Ectodermal cell (in vitro differentiated cells): ENCODE results near the gene USP5.
A peak's percentile ranks its signal among the peaks of the same experiment; 100 is the strongest.
"Not testable (repeated sequence)": the region's sequence is repeated elsewhere in the genome, so short reads cannot be mapped to it uniquely, and the experiment has no call there.

ENCODE experiments used
- H3K27ac ChIP-seq: 2 replicates; pipeline ENCODE4 v1.7.0; 2013; ENCODE audit warnings: mild to moderate bottlenecking, low read depth, low read length; ENCODE audit not compliant: insufficient read depth, poor library complexity, severe bottlenecking
- H3K27me3 ChIP-seq: 2 replicates; pipeline ENCODE4 v1.7.0; 2013; ENCODE audit warnings: mild to moderate bottlenecking, low read length; ENCODE audit not compliant: insufficient read depth, control insufficient read depth, poor library complexity, severe bottlenecking
- H3K36me3 ChIP-seq: one replicate; pipeline ENCODE4 v1.7.0; 2013; ENCODE audit warnings: low read length; ENCODE audit not compliant: control insufficient read depth, insufficient read depth
- H3K4me1 ChIP-seq: one replicate; pipeline ENCODE4 v1.7.0; 2013; ENCODE audit warnings: low read length; ENCODE audit not compliant: control insufficient read depth, insufficient read depth
- H3K4me3 ChIP-seq: 2 replicates; pipeline ENCODE4 v1.7.0; 2013; ENCODE audit warnings: low read depth, low read length, control low read depth; ENCODE audit not compliant: insufficient read depth
- H3K9me3 ChIP-seq: 2 replicates; pipeline ENCODE4 v1.7.0; 2013; ENCODE audit warnings: mild to moderate bottlenecking, low read length, moderate library complexity; ENCODE audit not compliant: control insufficient read depth
- WGBS, 2 experiments: methylation state at CpG; one replicate each; pipeline ENCODE4 v1.1.7; 2013; ENCODE audit warnings: missing lambda C conversion rate in 2 of 2; 5-methylcytosine and 5-hydroxymethylcytosine counted together

The USP5 gene

GRCh38 chr12:6902448-6902847, 50.5 kb downstream of the USP5 start:
- 88 to 96% methylated on average over 3 of the region's 4 CpGs for WGBS, 2 experiments
- no peaks in the 10 kb centered on the region for H3K9me3 ChIP-seq
- no peaks in the 10 kb centered on the region for H3K36me3 ChIP-seq
- no peak overlapping the region for H3K27ac ChIP-seq
- no peaks in the 10 kb centered on the region for H3K27me3 ChIP-seq
- no peak overlapping the region for H3K4me3 ChIP-seq
- peaks cover 11% of the 10 kb centered on the region for H3K4me1 ChIP-seq

DNA sequence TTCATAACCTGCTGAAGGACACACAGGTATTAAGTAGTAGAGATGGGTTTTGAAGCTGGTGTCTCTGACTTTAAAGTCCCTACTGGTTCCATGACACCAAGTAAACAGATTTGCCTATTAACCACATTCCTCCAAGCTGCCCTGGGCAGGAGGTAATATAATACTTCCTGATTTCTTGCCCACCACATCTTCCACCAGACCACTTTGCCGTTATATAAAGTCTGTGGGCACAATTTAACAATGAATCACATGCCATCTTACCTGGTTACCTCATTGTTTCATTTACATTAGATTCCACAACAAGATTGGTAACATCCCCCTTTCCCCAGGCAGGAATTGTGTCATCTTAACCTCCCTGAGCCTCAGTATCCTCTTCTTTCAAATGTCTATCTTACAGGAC, 51.8 kb downstream of the USP5 start:
- Histone ChIP-seq H3K4me1 (peaks cover 11% of the 10 kb centered on the region), H3K9me3 (no peaks in the 10 kb centered on the region), H3K4me3 (no peak overlapping the region), H3K27ac (no peak overlapping the region), H3K36me3 (no peaks in the 10 kb centered on the region), H3K27me3 (no peaks in the 10 kb centered on the region)
- WGBS, 2 experiments: 95 to 100% methylated on average over 1 of the region's 1 CpG

DNA sequence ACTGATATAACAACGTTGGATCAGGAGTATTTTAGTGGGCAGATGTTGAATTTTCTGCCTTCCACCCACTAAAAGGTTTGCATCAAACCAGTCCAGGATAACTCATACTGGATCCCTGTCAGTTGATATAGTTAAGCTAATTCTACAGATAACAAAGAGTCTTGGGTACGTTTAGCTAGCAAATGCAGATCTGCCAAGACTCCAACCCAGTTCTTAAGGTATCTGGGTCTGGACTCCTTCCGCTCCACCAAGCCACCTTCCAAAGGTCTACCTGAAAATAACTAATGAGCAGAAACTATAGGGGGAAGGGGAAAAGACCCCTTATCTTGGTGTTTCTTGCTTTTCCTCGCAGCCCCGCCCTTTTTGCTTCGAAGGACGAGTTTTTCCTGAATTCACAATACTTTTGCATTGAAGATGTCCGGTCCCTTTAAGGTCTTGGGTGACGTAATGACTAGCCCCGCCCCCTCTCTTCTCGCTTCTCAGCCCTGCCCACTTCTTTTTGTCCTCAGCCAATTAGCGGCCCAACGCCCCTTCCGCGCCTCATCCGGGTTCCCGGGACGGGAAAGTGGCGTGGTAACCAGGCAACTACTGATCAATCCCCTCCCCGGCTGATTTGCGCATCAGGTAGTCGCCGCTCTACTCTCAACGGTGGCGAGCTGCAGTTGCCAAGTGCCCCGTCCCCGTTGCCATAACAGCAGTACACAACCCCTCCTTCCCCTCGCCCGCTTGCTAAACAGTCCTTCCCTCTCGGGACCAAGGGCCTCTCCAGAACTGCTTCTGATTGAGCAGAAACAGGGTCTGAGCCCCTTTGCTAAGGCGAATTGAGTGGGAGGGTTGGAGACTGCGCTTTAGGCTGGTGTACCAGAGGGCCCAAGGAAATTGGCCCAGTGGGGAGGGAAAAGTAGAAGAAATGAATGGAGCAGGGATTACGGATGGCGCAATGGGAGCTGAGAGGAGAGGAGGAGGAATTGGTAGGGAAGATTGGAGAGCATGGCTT, 52.6 kb downstream of the USP5 start, which contains the start of gene LRRC23:
LRRC23 (plus strand) TSS at position 543 of the 997 bp plus-strand sequence. CDS start 812 bp downstream, outside the sequence.
- Histone ChIP-seq H3K4me1 (peaks cover 11% of the 10 kb centered on the region), H3K36me3 (no peaks in the 10 kb centered on the region), H3K27ac (peak within 1 kb of the TSS; percentile 89), H3K9me3 (no peaks in the 10 kb centered on the region), H3K27me3 (no peaks in the 10 kb centered on the region), H3K4me3 (peak within 1 kb of the TSS; percentile 28)
- 7 to 9% methylated on average over 33 to 34 of the region's 34 CpGs for WGBS, 2 experiments

- Histone ChIP-seq H3K27ac (peak overlapping the region; percentile 89), H3K9me3 (no peaks in the 10 kb centered on the region)
Measured at GRCh38 chr12:6905414-6906040, 53.6 kb downstream of the USP5 start.

GRCh38 chr12:6908141-6908540, 56.2 kb downstream of the USP5 start:
- 90 to 92% methylated on average over 11 of the region's 11 CpGs for WGBS, 2 experiments

More at GRCh38 chr12:6905414-6906040, 53.6 kb downstream of the USP5 start:
- no peaks in the 10 kb centered on the region for H3K36me3 ChIP-seq
- no peaks in the 10 kb centered on the region for H3K27me3 ChIP-seq
- peaks cover 11% of the 10 kb centered on the region for H3K4me1 ChIP-seq
- H3K4me3 ChIP-seq: peak overlapping the region; percentile 28
- WGBS, 2 experiments: 67 to 70% methylated on average over 5 of the region's 5 CpGs

DNA sequence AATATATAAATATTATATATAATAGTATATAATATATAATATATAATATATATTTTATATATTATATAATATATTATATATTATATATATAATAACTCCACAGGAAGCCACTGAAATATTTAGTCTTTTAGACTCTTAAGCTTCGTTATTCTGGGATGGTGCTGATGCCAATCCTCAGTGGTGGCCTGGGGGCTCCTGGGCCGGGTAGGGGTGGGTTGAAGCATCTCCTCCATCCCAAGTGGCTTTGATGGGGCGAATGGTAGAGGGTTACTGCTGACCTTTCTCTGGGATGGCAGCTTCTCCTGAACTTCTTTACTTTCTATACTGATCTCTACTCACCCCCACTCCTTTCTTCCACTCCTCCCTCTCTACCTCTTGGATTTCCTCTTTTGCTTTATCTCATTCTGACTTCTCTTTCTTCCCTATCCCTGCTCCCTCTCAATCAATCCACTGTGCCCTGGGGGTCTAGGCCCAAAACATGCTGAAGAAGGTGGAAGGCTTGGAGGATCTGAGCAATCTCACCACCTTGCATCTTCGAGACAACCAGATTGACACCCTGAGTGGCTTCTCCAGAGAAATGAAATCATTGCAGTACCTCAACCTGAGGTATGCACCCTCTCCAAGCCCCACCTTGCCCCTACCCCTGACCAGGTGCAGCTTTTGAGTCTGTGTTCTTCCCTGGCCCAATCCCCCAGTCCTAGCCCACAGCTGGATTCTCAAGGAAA, 57.6 kb downstream of the USP5 start:
- peaks cover 11% of the 10 kb centered on the region for H3K4me1 ChIP-seq
- 91 to 94% methylated on average over 4 of the region's 4 CpGs for WGBS, 2 experiments
- H3K36me3 ChIP-seq: no peaks in the 10 kb centered on the region
- no peaks in the 10 kb centered on the region for H3K9me3 ChIP-seq
- H3K27me3 ChIP-seq: no peaks in the 10 kb centered on the region
- H3K27ac ChIP-seq: no peak overlapping the region
- no peak overlapping the region for H3K4me3 ChIP-seq

More at GRCh38 chr12:6908141-6908540, 56.2 kb downstream of the USP5 start:
- H3K36me3 ChIP-seq, H3K4me3 ChIP-seq, H3K27ac ChIP-seq, H3K9me3 ChIP-seq, H3K27me3 ChIP-seq: not testable (repeated sequence)
- peaks cover 11% of the 10 kb centered on the region for H3K4me1 ChIP-seq

GRCh38 chr12:6912164-6912935, 60.4 kb downstream of the USP5 start:
- 93 to 94% methylated on average over 15 of the region's 15 CpGs for WGBS, 2 experiments
- H3K27ac ChIP-seq: no peak overlapping the region
- H3K4me3 ChIP-seq: no peak overlapping the region
- peaks cover 8% of the 10 kb centered on the region for H3K36me3 ChIP-seq
- no peaks in the 10 kb centered on the region for H3K9me3 ChIP-seq
- H3K27me3 ChIP-seq: no peaks in the 10 kb centered on the region
- H3K4me1 ChIP-seq: peaks cover 8% of the 10 kb centered on the region

DNA sequence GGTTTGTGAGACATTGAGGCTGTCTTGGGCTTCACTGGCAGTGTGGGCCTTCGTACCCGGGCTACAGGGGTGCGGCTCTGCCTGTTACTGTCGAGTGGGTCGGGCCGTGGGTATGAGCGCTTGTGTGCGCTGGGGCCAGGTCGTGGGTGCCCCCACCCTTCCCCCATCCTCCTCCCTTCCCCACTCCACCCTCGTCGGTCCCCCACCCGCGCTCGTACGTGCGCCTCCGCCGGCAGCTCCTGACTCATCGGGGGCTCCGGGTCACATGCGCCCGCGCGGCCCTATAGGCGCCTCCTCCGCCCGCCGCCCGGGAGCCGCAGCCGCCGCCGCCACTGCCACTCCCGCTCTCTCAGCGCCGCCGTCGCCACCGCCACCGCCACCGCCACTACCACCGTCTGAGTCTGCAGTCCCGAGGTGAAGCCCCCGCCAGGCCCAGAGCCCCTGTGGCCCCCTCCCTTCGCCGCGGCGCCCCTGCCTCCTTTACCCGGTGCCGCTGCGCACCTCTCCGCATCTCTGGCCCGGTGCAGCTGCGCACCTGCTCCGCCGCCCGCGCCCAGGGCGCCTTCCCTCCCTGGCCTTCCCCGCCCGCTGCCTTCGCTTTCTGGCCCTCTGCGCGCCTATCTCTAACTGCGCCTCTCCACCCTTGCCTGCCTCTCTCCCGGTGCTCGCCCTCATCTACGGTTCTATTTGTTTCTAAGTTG, 62.4 kb downstream of the USP5 start, which contains the start of gene ENO2:
ENO2 (plus strand) TSS at position 335 of the 701 bp plus-strand sequence. CDS start 1,253 bp downstream, outside the sequence.
- no peaks in the 10 kb centered on the region for H3K27me3 ChIP-seq
- H3K4me1 ChIP-seq: peaks cover 8% of the 10 kb centered on the region
- H3K9me3 ChIP-seq: no peaks in the 10 kb centered on the region
- H3K27ac ChIP-seq: no peak within 1 kb of the TSS
- H3K4me3 ChIP-seq: peak within 1 kb of the TSS; percentile 75
- WGBS, 2 experiments: 1% methylated on average over 68 of the region's 68 CpGs
- H3K36me3 ChIP-seq: peaks cover 20% of the 10 kb centered on the region
